Effector CD4-positive, alpha-beta T cell (primary cell): ENCODE results near the gene OR52H1. TPM values are rescaled to one million over a fixed set of nuclear protein-coding genes. Genes with fewer than 3 reads are reported as not detected.
"Not testable (repeated sequence)": the region's sequence is repeated elsewhere in the genome, so short reads cannot be mapped to it uniquely, and the experiment has no call there.

Experiments
- DNase-seq: peaks from one replicate; pipeline ENCODE4 v3.0.0-alpha.2; 2020
- total RNA-seq: gene quantifications from one replicate; lab custom pipeline; 2026; lab: John Stamatoyannopoulos, UW

OR52H1 gene
- total RNA-seq: not detected

- DNase-seq: no peak
Observed at GRCh38 chr11:5548440-5548839, at the start of gene OR52H1. OR52H1 (minus strand) TSS chr11:5548540; CDS start chr11:5545505, 3,035 bp downstream.

- DNase-seq: no peak
Observed at GRCh38 chr11:5597953-5598352, 49.6 kb upstream of the OR52H1 start.

GRCh38 chr11:5596607-5597201 lies 48.4 kb upstream of the OR52H1 start, which contains the start of gene TRIM6:
TRIM6 (plus strand) TSS chr11:5596637; CDS start chr11:5596898, 261 bp downstream.
- no peak for DNase-seq

- no peak for DNase-seq
Observed at GRCh38 chr11:5593146-5593545, 44.8 kb upstream of the OR52H1 start.

GRCh38 chr11:5592615-5593014 lies 44.3 kb upstream of the OR52H1 start:
- DNase-seq: no peak

GRCh38 chr11:5591613-5592012 lies 43.3 kb upstream of the OR52H1 start:
- no peak for DNase-seq

GRCh38 chr11:5589906-5590305 lies 41.6 kb upstream of the OR52H1 start:
- not testable (repeated sequence) for DNase-seq

GRCh38 chr11:5584458-5584857 lies 36.1 kb upstream of the OR52H1 start:
- not testable (repeated sequence) for DNase-seq

GRCh38 chr11:5581014-5581413 lies 32.7 kb upstream of the OR52H1 start:
- DNase-seq: no peak

- no peak for DNase-seq
Observed at GRCh38 chr11:5580577-5580976, 32.2 kb upstream of the OR52H1 start, which contains the start of gene OR52B6. OR52B6 (plus strand) TSS chr11:5580877; CDS start chr11:5580877, 0 bp downstream.

GRCh38 chr11:5577101-5577500 lies 28.8 kb upstream of the OR52H1 start:
- no peak for DNase-seq

- no peak for DNase-seq
Observed at GRCh38 chr11:5575152-5575551, 26.8 kb upstream of the OR52H1 start.

GRCh38 chr11:5574654-5575053 lies 26.3 kb upstream of the OR52H1 start:
- DNase-seq: no peak

- DNase-seq: no peak
Observed at GRCh38 chr11:5564259-5565019, 16.1 kb upstream of the OR52H1 start.

GRCh38 chr11:5557751-5558150 lies 9.4 kb upstream of the OR52H1 start:
- DNase-seq: no peak

- DNase-seq: no peak
Observed at GRCh38 chr11:5556596-5557188, 8.4 kb upstream of the OR52H1 start.

- no peak for DNase-seq
Observed at GRCh38 chr11:5553343-5553742, 5.0 kb upstream of the OR52H1 start.

- no peak for DNase-seq
Observed at GRCh38 chr11:5550440-5551095, 2.2 kb upstream of the OR52H1 start.

- DNase-seq: no peak
Observed at GRCh38 chr11:5547982-5548381, 358 bp downstream of the OR52H1 start.

GRCh38 chr11:5546457-5546856 lies 1.9 kb downstream of the OR52H1 start:
- no peak for DNase-seq

- DNase-seq: no peak
Observed at GRCh38 chr11:5541427-5541826, 6.9 kb downstream of the OR52H1 start.

- DNase-seq: no peak
Observed at GRCh38 chr11:5536482-5536881, 11.9 kb downstream of the OR52H1 start.

GRCh38 chr11:5534046-5534445 lies 14.3 kb downstream of the OR52H1 start:
- DNase-seq: no peak
